Endothelial cell of umbilical vein (primary cell): ENCODE measurements around the gene PRR5L. TPM values are rescaled to one million over a fixed set of nuclear protein-coding genes. Genes with fewer than 3 reads are reported as not detected.
A peak's percentile ranks its signal among the peaks of the same experiment; 100 is the strongest.
"Not testable (repeated sequence)": the region's sequence is repeated elsewhere in the genome, so short reads cannot be mapped to it uniquely, and the experiment has no call there.

Experiments used
- BruUV-seq: library from RNA; stranded (reverse); fragments of 400-500 nt; replicated peaks from 2 replicates; lab custom pipeline; 2021; lab: Mats Ljungman, UMichigan
- CTCF ChIA-PET: fragments of 300-600, 350-600 bp; sonication (Branson Sonifier 250); formaldehyde crosslinking; loops from one replicate; lab custom pipeline; 2021; ENCODE audit warnings: antibody characterized with exemption, inconsistent platforms; lab: Charles Lee
- POLR2A ChIA-PET: fragments of 300-600, 350-600 bp; sonication (Branson Sonifier 250); formaldehyde crosslinking; loops from one replicate; lab custom pipeline; 2021; ENCODE audit warnings: antibody characterized with exemption, inconsistent platforms; lab: Charles Lee
- DNase-seq: peaks from one replicate; pipeline ENCODE4 v3.0.0-alpha.2; 2011; ENCODE audit warnings: low read depth, low spot score
- FAIRE-seq: peaks from 2 replicates; lab custom pipeline; 2011; peaks lifted over from hg19 to GRCh38; lab: Jason Lieb, UNC
- H2AFZ ChIP-seq: 2 replicates; pipeline ENCODE4 v1.6.0; 2012; ENCODE audit warnings: low read depth, low read length, control low read depth, inconsistent platforms
- H3K27ac ChIP-seq: 2 replicates; pipeline ENCODE4 v1.5.1; 2011; ENCODE audit warnings: low read depth, mild to moderate bottlenecking, control low read depth, low read length, moderate library complexity; ENCODE audit not compliant: insufficient read depth
- H3K27me3 ChIP-seq, 2 experiments: 2 replicates each; pipeline versions ENCODE4 v1.6.0 to v1.6.1; 2011; ENCODE audit warnings: low read length in 2 of 2, mixed read lengths in 1 of 2; ENCODE audit not compliant: control insufficient read depth in 2 of 2, insufficient read depth in 2 of 2
- H3K36me3 ChIP-seq, 2 experiments: 2 replicates in 1 of 2; 3 replicates in 1 of 2; pipeline ENCODE4 v1.5.1; 2011; ENCODE audit warnings: low read length in 2 of 2, mild to moderate bottlenecking in 1 of 2, moderate library complexity in 1 of 2; ENCODE audit not compliant: control insufficient read depth in 2 of 2, insufficient read depth in 2 of 2; ENCODE audit errors: extremely low read depth in 1 of 2
- H3K4me1 ChIP-seq: 3 replicates; pipeline ENCODE4 v1.5.1; 2011; ENCODE audit warnings: mild to moderate bottlenecking, low read length; ENCODE audit not compliant: control insufficient read depth, insufficient read depth; ENCODE audit errors: extremely low read depth
- H3K4me2 ChIP-seq: 2 replicates; pipeline ENCODE4 v1.6.1; 2011; ENCODE audit warnings: low read length, control low read depth, mixed read lengths; ENCODE audit not compliant: insufficient read depth
- H3K4me3 ChIP-seq, 3 experiments: fragments of 200-600 bp in 1 of 3; sonication (generic), shearing (Covaris generic) in 1 of 3; replicated peaks in 1 of 3; 2 replicates each; pipeline ENCODE4 v1.5.1; 2011 to 2016; ENCODE audit warnings: control low read depth in 3 of 3, low read length in 3 of 3, mild to moderate bottlenecking in 2 of 3, inconsistent platforms in 1 of 3, low read depth in 1 of 3, moderate library complexity in 1 of 3; ENCODE audit not compliant: insufficient read depth in 1 of 3
- H3K79me2 ChIP-seq: 2 replicates; pipeline ENCODE4 v1.6.0; 2012; ENCODE audit warnings: low read length, inconsistent platforms; ENCODE audit not compliant: control insufficient read depth, insufficient read depth
- H3K9ac ChIP-seq: replicated peaks from 2 replicates; pipeline ENCODE3; 2011; ENCODE audit warnings: low read length, control low read depth; ENCODE audit not compliant: insufficient read depth; ENCODE audit errors: extremely low read depth
- H3K9me1 ChIP-seq: replicated peaks from 3 replicates; pipeline ENCODE4 v1.6.0; 2011; ENCODE audit warnings: mild to moderate bottlenecking, low read length; ENCODE audit not compliant: control insufficient read depth, insufficient read depth; ENCODE audit errors: extremely low read depth
- H3K9me3 ChIP-seq: replicated peaks from 2 replicates; pipeline ENCODE4 v1.5.1; 2012; ENCODE audit warnings: low read length, inconsistent platforms; ENCODE audit not compliant: control insufficient read depth, insufficient read depth
- H4K20me1 ChIP-seq: replicated peaks from 2 replicates; pipeline ENCODE3; 2011; ENCODE audit warnings: mild to moderate bottlenecking, low read length; ENCODE audit not compliant: control insufficient read depth, insufficient read depth; ENCODE audit errors: extremely low read depth
- CTCF ChIP-seq, 2 donors: IDR thresholded peaks; 1 replicate in 1 of 2; 2 replicates in 1 of 2; pipeline ENCODE4 v1.5.1; 2011; ENCODE audit warnings: low read length in 2 of 2, mild to moderate bottlenecking in 2 of 2, moderate library complexity in 2 of 2, control low read depth in 1 of 2, inconsistent platforms in 1 of 2, low read depth in 1 of 2; ENCODE audit not compliant: insufficient read depth in 1 of 2; ENCODE audit errors: extremely low read depth in 1 of 2
- EZH2 ChIP-seq: IDR thresholded peaks from 2 replicates; pipeline ENCODE4 v1.6.1; 2012; ENCODE audit warnings: borderline replicate concordance, low read depth, mild to moderate bottlenecking, moderate library complexity, low read length, inconsistent platforms; ENCODE audit not compliant: severe bottlenecking
- FOS ChIP-seq: IDR thresholded peaks from 2 replicates; pipeline ENCODE4 v1.6.1; 2011; ENCODE audit warnings: mild to moderate bottlenecking, low read length, moderate library complexity, borderline replicate concordance; ENCODE audit not compliant: insufficient read depth
- MAX ChIP-seq: IDR thresholded peaks from 2 replicates; pipeline ENCODE4 v1.6.1; 2011; ENCODE audit not compliant: insufficient read depth, insufficient read length
- POLR2A ChIP-seq: IDR thresholded peaks from 2 replicates; pipeline ENCODE4 v1.6.1; 2012; ENCODE audit warnings: low read depth, mild to moderate bottlenecking, control low read depth, low read length
- dilution Hi-C: fragments of 300-500 bp; cut with MboI; formaldehyde crosslinking; loops from one replicate; pipeline ENCODE4 v1.15.0; 2019; ENCODE audit warnings: low sequenced_read_pairs; ENCODE audit not compliant: extremely low pct_ligation_motif_present
- intact Hi-C: fragments of 100-400 bp; cut with micrococcal nuclease; formaldehyde crosslinking; loops from one replicate; pipeline ENCODE4 v1.10.0; 2022
- polyA plus RNA-seq, 4 experiments: library from polyadenylated mRNA; depleted of rRNA in 3 of 4; stranded (reverse) in 3 of 4; unstranded in 1 of 4; fragments of >200 nt; gene quantifications; 2 replicates each; pipeline versions ENCODE4 v1.2.1 to v1.2.3, GENCODE V29; 2011 to 2012; ENCODE audit warnings: missing spikeins in 1 of 4
- total RNA-seq: library from RNA; stranded (reverse); gene quantifications from 2 replicates; pipeline ENCODE4 v1.2.3, GENCODE V29; 2021

The PRR5L gene
- total and polyA plus RNA-seq, 2 donors (not counting 3 experiments of a cell fraction or from before 2014, with no cell fraction given) = 2.5 to 6.1 TPM

GRCh38 chr11:36478700-36479329, 182.7 kb downstream of the PRR5L start:
- CTCF ChIA-PET = interaction anchor here (0.6 to 5.7 kb wide), 55 partner anchors 9 to 994 kb away, joined by 3 to 306 read pairs (median 5); partner anchors contain the start of genes COMMD9, PRR5L and TRAF6
- dilution Hi-C loops (no loop called here), intact Hi-C loops (loop anchor here (1.0 to 10.0 kb wide), 5 partner anchors 102 to 994 kb away; partner anchors contain the start of gene FJX1)
- Histone ChIP-seq H3K4me1 (no peaks in the 10 kb centered on the region), H3K4me3 (no peak overlapping the region), H3K36me3 (no peaks in the 10 kb centered on the region), H3K79me2 (no peaks in the 10 kb centered on the region), H3K27ac (no peak overlapping the region), H3K4me2 (no peak overlapping the region), H3K9ac (no peak overlapping the region), H2AFZ (no peak overlapping the region), H3K27me3 (no peaks in the 10 kb centered on the region), H4K20me1 (no peaks in the 10 kb centered on the region), H3K9me3 (no peaks in the 10 kb centered on the region), H3K9me1 (no peaks in the 10 kb centered on the region)
- POLR2A ChIA-PET = no interaction called here
- no TSS peak for BruUV-seq
- FAIRE-seq (peak; percentile 65), DNase-seq (peak; percentile 60)
- TF ChIP-seq EZH2 (no peak), MAX (no peak), CTCF (IDR thresholded peaks at IDR 0.05; ENCODE audit: extremely low read depth in 1 of 2, insufficient read depth in 1 of 2, low read depth in 1 of 2, low read length in 2 of 2) (peak; percentile 47 to 50)

GRCh38 chr11:36480833-36481232, 184.7 kb downstream of the PRR5L start:
- no peak for DNase-seq
- TF ChIP-seq FOS (no peak), POLR2A (no peak)
- Histone ChIP-seq H3K27me3 (no peaks in the 10 kb centered on the region), H3K4me3 (no peak overlapping the region), H3K4me1 (no peaks in the 10 kb centered on the region), H3K36me3 (peaks cover 5 to 7% of the 10 kb centered on the region in 2 experiments), H3K79me2 (no peaks in the 10 kb centered on the region), H3K4me2 (no peak overlapping the region), H4K20me1 (no peaks in the 10 kb centered on the region), H3K9me1 (no peaks in the 10 kb centered on the region), H3K9me3 (no peaks in the 10 kb centered on the region), H3K9ac (no peak overlapping the region), H3K27ac (no peak overlapping the region), H2AFZ (no peak overlapping the region)
- FAIRE-seq = no peak
- POLR2A ChIA-PET = interaction anchor here (0.7 kb wide), 1 partner anchor 106 kb away, joined by 3 read pairs; no protein-coding TSS in a partner anchor
- BruUV-seq = no TSS peak
- CTCF ChIA-PET = interaction anchor here (0.9 to 5.7 kb wide), 11 partner anchors 12 to 658 kb away, joined by 3 to 306 read pairs (median 4); partner anchors contain the start of genes COMMD9 and PRR5L
- dilution Hi-C loops = no loop called here
- intact Hi-C loops = no loop called here

- BruUV-seq, H3K4me3 ChIP-seq, H2AFZ ChIP-seq, intact Hi-C loops, DNase-seq, H3K9me1 ChIP-seq, H3K9me3 ChIP-seq, CTCF ChIA-PET, H3K4me2 ChIP-seq, H3K27me3 ChIP-seq, POLR2A ChIA-PET, H3K9ac ChIP-seq, dilution Hi-C loops, H4K20me1 ChIP-seq, H3K27ac ChIP-seq, FAIRE-seq, H3K79me2 ChIP-seq, H3K36me3 ChIP-seq: not testable (repeated sequence)
- peaks cover 11% of the 10 kb centered on the region for H3K4me1 ChIP-seq
Measured at GRCh38 chr11:36483042-36483441, 187.0 kb downstream of the PRR5L start.
